Thyroid gland (tissue), 4 donors: ENCODE measurements around the gene NMT1.

Experiments used
- POLR2A ChIP-seq, 2 donors: fragments of 450-650 bp; IDR thresholded peaks; one replicate each; pipeline ENCODE4 v1.6.1; 2017; ENCODE audit warnings: antibody characterized with exemption in 2 of 2, mild to moderate bottlenecking in 2 of 2, moderate library complexity in 1 of 2
- TF ChIP-seq, protein P1 (sequence below), 6 experiments: fragments of 200-600 bp in 3 of 6; fragments of 450-650 bp in 3 of 6; sonication (generic) in 3 of 6; IDR thresholded peaks; one replicate each; pipeline ENCODE4 v1.5.1; 2016 to 2019; ENCODE audit warnings: antibody characterized with exemption in 6 of 6, mild to moderate bottlenecking in 2 of 6, inconsistent platforms in 1 of 6, moderate library complexity in 1 of 6

DNA sequence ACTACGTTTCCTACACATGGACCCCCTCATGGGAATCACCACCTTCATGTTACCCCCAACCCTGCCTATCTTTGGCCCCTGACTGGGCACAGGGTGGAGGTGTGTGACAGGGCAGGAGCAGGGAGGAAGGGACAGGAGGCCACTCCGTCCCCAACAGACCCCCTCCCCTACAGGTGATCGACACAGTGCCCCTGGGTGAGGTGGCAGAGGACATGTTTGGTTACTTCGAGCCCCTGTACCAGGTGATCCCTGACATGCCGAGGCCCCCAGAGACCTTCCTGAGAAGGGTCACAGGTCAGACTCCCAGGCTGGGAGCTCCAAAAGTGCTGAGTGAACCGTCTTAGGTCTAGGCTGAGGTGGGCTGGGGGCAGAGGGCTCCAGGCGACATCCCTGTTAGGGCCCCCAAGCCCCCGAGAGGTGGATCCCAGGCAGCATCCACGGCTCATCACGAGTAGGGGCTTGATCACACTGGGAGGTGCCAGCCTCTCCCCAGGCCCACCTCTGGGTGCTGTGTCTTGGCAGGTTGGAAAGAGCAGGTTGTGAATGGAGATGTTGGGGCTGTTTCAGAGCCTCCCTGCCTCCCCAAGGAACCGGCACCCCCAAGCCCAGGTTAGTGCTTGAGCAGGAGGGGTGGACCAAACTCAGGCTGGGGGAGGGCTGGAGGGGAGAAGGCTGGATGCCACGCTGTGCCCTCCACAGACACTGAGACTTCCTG is 75.9 kb downstream of the NMT1 start:
- no peak for TF ChIP-seq POLR2A (IDR thresholded peaks at IDR 0.05)
- TF ChIP-seq, protein P1, sequence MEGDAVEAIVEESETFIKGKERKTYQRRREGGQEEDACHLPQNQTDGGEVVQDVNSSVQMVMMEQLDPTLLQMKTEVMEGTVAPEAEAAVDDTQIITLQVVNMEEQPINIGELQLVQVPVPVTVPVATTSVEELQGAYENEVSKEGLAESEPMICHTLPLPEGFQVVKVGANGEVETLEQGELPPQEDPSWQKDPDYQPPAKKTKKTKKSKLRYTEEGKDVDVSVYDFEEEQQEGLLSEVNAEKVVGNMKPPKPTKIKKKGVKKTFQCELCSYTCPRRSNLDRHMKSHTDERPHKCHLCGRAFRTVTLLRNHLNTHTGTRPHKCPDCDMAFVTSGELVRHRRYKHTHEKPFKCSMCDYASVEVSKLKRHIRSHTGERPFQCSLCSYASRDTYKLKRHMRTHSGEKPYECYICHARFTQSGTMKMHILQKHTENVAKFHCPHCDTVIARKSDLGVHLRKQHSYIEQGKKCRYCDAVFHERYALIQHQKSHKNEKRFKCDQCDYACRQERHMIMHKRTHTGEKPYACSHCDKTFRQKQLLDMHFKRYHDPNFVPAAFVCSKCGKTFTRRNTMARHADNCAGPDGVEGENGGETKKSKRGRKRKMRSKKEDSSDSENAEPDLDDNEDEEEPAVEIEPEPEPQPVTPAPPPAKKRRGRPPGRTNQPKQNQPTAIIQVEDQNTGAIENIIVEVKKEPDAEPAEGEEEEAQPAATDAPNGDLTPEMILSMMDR (IDR thresholded peaks at IDR 0.05): no peak
